GM21529 (cell line): ENCODE data around the gene ARL16.
A peak's percentile ranks its signal among the peaks of the same experiment; 100 is the strongest.

Experiments
- ATAC-seq: cut with Tn5 transposase; IDR thresholded peaks from one replicate; pipeline ENCODE4 v1.9.1; 2021; ENCODE audit not compliant: unreplicated experiment

The ARL16 gene

DNA sequence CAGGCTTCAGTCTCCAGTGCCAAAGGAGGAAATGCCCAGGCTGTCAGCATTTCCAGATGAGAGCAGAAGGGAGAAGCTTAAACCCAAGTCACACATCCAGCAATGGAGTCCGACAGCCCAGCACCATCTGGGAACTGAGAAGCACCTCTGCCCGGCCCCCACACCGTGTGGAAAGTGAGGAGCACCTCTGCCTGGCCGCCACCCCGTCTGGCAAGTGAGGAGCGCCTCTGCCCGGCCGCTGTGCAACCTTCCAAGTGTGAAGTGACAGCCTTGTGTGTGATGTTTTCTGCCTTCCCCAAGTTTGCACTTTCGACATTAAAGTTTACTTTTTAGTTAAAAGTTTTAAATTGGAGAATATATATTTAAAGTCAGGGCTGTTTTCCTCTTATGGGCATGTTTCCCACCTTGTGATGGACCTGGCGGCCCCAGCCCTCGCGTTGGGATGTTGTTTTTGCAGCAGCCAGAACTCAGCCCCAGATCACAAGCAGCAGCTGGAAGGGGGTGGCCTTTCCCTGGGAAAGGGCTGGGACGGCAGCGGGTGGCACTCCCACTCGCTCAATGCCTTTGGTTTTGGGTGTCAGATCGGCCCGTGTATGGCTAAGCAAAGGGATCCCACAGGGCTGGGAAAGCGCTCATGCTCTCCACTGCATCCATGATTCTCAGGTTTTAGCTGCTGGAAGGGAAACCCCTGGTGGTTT, 9.9 kb downstream of the ARL16 start:
- no peak for ATAC-seq

DNA sequence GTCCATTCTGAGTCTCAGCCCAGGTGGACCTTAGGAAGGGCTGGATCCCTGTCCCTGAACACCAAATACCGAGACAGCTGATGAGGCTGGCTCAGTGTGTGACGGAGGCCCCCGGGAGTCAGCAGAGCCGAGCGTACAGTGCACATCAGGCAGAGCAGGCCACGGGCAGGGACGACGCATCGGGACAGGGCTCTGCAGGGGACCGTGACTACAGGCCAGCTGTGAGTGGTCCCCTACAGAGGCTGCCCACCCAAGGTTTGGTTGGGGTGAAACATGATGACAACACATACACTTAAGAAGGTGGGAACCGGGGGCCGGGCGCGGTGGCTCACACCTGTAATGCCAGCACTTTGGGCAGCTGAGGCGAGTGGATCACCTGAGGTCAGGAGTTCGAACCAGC, 10.6 kb downstream of the ARL16 start:
- no peak for ATAC-seq

DNA sequence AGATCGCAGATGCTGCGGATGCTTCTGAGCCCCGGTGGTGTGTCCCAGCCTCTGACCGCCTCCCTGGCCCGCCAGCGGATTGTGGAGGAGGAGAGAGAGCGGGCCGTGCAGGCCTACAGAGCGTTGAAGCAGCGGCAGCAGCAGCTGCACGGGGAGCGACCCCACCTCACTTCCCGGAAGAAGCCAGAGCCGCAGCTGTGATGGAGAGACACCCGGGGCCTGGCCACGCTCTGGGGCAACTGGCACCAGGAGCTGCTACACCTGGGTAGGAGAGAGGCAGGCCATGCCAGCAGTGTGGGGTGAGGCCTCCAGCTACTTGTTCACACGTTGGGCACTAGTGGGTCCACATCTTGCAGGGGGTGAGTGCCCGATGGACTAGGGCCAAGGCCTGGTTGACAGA, 11.1 kb downstream of the ARL16 start:
- no peak for ATAC-seq

DNA sequence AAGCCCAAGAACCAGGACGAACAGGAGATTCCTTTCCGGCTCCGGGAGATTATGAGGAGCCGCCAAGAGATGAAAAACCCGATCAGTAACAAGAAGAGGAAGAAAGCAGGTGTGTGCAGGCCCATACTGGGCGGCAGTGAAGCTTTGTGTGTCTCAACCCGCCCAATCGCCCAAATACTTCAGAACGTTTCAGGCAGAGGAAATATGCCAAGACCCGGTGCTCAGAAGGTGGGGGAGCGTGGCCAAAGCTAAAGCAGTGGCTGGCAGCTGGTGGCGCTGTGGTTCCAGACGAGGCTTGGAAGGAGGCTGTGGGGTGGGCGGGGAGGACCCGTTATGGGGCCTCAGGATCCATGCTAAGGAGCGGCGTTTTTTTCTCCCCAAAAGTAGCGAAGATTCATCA, 15.8 kb downstream of the ARL16 start:
- no peak for ATAC-seq

DNA sequence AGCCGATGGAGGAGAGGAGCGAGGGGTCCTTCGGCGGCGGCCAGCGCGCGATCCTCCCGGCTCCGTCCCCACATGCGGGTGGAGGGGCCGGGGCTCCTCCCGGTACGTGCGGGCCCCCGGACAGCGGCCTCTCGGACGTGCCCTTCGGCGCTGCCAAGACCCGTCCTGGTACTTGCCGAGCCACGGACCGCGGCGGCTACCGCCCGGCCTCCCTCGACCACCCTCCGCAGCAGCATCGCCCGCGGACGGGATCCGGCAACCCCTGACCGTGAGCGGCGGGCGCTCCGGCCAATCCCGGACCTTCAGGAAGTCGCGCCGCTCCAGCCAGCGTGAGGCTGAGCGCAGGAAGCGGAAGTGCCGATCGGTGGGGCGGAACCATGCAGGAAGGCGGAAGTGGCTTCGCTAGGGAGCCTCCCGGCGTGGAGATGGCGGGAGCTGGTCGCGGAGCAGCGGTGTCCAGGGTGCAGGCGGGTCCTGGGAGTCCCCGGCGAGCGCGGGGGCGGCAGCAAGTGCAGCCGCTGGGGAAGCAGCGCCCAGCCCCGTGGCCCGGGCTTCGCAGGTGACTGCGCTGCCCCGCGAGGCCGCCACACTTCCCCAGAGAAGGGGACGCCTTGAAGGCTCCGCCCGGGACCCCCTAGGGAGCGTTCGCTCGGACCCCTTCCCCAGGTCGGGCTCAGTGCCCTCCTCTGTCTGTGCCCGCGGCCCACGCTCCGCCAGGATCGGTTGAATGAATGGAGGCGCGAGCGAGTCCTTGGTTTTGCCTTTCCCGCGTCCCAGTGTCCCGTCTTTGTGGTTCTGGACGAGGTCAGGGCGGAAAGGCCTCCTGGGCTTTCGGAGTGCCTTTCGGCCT, 17.0 kb downstream of the ARL16 start, which contains the start of the genes CCDC137 and OXLD1:
Gene CCDC137, plus strand, starts transcription at position 396 of the 850 bp plus-strand sequence. Its CDS starts 30 bp downstream, at position 426.
Gene OXLD1, minus strand, starts transcription at position 264 of the 850 bp plus-strand sequence. Its CDS starts 28 bp downstream, at position 236.
- ATAC-seq = peak; percentile 88

DNA sequence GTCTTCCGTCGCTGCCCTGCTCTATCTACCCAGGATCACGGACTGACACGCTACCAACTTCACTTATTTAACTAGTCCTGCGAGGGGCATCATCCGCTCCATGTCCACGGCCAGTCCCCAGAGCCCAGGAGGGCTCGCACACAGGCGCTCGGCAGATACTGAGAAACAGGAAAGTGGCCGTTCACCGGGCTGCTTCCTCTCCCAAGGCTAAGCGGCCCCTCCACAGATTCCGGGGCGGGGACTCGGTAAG, 17.6 kb downstream of the ARL16 start:
- no peak for ATAC-seq

DNA sequence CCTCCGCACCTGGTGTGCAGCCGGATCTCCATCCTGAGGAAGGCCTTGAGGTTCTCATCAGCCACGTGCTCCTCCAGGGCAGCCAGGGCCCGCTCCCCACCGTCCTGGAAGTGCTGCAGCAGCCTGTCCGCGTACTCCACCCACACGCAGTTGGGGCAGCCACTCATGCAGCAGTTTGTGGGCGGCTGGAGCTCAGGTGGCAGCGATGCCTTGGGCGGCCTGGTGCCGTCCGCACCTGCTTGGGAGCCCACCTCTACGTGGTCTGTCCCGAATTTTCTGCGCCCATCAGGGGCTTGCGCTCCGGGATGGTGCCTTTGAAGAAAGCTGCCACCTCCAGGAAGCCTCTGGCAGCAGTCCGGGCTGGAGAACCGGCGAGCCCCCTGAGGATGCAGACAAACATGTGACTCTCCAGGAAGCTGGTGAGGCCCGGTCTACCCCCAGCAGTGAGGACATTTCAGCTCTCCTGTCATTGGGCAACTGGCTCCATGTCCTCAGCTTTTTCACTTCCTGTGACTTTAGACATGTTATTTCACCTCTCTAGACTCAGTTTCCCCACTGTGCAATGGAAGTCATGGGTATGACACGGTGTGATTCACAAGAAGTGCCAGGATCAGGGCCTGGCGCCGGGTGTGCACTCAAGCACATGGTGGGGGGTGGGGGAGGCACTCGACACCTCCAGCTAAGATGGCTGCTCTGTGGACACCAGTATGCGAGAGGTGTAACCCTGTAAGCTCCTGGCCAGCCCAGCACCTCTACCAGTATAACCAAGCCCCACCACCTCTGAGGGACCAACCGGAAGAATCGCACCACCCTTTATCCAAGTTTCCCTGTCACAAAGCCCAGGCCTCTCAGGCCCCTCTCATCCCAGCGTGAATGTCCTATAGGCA, 18.1 kb downstream of the ARL16 start:
- ATAC-seq = peak; percentile 14

DNA sequence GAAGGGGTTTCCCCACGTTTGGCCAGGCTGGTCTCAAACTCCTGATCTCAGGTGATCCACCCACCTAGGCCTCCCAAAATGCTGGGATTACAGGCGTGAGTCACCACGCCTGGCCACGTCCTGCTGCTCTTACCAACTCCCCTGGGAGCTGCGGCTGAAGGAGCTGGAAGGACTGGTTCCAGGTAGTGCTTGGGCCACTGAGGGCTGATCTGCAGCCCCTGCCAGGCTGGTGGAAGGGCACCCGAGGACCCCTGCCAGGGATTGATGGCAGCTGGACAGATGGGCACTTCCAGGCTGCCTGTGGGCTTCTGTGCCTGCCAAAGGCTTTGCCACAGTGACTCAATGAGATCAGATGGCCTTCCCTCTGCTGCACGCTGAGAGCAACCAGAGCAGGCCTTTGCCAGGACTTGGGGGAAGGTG, 19.5 kb downstream of the ARL16 start:
- ATAC-seq = no peak

DNA sequence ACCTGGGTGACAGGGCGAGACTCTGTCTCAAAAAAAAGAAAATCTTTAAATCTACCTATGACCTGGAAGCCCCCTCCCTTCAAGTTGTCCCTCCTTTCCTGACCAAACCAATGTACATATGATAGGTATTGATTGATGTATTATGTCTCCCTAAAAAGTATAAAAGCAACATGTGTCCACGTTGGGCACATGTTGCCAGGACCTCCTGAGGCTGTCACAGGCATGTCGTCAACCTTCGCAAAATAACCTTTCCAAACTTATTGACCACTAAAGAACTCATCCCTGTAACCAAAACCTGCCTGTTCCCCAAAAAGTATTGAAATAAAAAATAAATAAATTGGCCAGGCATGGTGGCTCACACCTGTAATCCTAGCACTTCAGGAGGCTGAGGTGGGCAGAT, 21.6 kb downstream of the ARL16 start:
- no peak for ATAC-seq

DNA sequence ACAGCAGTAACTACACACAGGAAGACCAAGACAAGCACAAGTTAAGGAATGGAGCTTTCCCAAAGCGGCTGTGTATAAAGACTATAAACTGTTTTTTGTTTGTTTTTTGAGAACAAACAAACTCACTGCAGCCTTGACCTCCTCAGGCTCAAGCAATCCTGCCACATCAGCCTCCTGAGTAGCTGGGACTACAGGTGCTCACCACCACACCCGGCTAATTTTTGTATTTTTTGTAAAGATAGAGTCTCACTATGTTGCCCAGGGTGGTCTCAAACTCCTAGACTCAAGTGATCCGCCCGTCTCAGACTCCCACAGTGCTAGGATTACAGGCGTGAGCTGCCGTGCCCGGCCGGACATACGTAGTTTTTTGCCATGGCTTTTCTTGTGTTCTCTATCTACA, 23.2 kb downstream of the ARL16 start:
- ATAC-seq = no peak

DNA sequence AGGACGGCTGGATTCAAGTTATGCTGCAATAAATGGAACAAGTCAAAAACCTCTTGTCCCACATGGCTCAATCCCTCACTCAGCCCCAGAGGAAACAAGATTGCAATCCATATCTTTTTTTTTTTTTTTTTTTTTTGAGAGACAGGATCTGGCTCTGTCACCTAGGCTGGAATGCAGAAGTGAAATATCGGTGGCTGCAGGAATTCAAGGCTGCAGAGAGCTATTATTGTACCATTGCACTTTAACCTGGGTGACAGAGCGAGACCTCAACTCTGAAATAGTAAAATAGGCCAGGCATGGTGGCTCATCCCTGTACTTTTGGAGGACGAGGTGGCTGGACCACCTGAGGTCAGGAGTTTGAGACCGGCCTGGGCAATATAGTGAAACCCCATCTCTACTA, 24.6 kb downstream of the ARL16 start:
- ATAC-seq = no peak

DNA sequence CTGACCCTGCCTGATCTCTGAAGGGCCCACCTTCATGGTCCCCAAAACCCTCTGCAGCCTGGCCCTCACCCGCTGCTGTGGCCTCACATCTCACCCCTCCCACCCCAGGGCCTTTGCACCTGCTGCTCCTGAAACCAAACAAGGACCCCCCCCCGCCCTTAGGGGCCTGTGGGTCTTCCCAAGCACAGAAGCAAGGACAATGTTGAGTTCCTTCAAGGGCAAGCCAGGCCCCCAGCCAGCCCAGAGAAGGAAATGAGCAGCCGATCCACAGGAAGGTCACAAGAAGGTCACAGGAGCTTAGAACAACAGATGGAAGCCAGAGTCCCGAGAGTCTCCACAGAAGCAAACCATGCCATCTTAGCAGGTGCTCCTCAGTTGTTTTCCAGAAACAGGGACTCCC, 26.8 kb downstream of the ARL16 start:
- no peak for ATAC-seq

DNA sequence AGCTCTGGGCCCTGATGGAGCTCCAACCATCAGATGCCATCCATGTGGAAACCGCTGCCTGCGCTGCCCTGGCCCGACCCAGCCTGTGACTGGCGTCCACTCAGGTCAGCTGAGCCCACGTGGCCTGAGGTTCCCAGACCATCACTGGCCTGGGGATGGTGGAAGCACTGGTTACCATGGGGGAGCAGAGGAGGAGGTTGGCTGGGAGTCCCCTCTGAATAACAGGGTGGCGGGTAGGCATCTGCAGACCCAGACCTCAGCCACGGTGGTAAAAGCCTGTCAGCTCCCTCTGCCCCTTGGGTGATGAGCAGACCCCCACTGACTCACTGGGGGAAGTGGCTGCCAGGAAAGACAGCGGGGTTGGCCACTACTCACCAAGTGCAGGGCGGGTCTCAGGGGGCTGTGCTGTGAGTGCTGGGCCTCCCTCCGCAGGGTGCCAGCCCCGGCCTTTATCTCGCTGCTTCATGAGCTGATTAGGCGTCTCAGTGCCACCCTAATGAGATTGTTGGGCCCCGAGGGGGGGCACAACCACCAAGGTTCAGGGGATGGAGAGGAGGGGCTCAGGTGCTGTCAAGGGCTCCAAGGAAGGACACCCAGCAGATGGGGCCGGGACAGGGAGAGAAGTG, 27.4 kb downstream of the ARL16 start, which contains the start of gene PDE6G:
Gene PDE6G, minus strand, starts transcription at position 425 of the 626 bp plus-strand sequence. CDS start 3,237 bp downstream, outside the sequence.
- ATAC-seq = no peak

DNA sequence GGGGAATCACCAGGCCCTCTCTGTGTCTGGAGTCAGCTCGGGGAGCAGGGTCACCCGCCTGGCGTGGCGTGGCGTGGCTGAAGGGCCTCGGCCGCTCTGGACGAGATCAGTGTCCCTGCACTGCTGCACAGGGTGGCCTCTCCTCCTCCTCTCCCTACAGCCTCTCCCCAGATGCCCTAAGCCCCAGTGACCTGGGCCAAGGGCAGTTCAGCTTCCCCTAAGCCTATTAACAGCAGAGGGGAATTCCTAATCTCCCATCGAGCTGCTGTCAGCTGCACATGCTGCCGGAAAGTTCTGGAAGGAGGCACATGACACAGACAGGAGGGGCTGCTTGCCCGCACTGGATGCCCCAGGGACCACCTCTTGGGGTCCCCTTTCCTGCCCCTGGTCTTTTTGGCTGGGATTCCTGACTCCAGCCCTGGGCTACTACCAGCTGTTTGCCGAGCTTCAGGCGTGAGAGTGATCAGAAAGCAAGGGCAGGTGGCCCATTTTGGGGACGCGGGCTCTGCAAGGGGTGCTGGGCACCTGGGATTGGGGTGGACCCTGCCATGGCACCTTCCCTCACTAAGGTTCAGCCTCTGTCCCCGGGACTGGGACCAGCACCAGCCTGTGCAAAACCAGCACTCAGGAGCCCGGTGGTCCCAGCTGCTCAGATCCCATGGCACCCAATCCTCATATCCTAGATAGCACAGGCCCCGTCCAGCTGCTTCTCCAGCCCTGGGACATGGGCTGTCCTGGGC, 28.0 kb downstream of the ARL16 start:
- no peak for ATAC-seq

DNA sequence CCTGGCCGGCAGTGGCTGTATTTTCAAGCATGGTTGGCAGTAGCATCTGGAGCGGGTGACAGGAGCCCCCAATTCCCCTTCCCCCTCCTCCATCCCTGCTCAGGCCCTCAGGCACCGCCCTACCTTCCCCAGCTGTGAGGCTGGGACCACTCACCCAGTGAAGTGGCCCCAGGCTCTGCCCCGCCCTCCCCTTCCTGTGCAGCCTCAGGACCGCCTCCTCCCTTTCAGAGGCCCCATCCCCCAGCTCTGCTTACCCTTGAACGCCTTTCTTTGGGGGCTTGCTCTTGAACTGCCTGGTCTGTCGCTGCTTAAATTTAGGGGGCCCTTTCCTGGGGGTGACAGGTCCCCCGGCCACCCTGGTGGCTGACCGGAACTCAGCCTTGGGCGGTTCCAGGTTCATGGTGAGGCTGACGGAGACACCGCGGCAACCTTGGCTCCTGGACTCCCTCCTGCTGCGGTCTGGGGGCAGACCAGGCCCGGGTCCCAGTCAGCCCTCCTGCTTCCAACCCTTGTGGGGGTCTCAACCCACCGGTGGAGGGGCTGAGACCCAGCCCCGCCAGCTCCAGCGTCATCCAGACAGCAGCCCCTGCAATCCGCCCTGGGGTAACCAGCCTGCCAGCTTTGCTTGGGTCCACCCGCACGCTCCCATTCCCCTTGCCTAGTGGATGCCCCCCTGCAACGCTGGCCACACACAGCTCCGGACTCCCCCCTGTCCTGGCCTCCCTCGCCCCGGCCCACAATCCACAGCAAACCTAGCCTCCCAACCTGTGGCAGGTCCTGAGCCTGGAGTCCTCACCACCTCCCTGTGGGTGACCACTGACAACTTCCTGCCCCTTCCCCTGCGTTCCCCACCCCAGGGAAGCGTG, 30.5 kb downstream of the ARL16 start:
- no peak for ATAC-seq

DNA sequence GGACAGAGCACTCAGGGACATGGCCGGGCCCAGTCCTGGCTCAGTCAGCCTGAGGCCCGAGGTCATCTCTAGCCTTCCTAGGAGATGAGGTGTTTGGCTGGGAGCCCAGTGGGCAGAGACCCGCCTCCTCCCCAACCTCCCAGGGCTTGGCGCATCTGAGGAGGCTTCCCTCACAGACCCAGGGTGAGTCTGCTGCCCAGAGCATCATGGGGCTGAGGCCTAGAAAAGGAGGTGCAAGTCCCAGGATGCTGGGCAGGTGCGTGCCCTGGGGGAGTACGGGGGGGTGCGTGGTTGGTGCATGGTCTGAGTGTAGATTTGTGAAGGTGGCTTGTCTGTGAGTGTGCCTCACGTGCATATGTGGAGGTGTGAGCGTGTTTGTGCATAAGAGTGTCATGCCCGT, 31.9 kb downstream of the ARL16 start:
- no peak for ATAC-seq

DNA sequence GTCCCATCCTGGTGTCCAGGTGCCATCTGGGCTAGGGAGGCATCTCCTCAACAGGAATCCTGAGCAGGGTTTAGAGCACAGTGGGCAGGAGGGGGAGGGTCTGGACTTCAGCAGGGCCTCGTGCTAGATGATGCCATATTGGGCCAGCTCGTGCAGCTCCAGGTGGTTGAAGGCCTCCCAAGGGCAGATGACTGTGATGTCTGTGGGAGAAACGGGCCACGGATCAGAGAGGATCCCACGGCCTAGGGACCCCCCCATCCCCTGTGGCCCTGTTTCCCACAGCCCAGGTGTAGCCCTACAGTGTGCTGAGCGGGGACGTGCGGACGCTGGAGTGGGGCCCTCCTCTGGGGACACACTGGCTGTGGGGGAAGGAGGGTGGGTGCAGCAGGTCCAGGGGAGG, 32.6 kb downstream of the ARL16 start:
- ATAC-seq = no peak

DNA sequence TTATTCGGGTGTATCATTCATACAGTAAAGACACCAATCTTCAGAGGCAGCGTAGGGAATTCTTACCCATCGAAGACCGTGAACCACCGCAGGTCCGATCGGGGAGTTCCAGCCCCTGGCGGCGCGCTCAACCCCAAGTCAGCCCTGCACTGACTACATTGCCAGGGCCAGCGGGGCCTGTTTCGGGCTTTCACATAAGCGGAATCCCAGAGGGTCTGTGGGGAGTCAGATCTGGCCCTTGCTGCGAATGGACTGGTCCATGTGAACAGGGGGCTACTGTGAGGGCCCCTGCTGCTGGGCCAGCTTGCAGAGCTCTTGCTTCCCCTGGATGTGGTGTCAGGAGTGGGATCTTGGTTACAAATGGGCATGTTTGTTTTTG, 34.9 kb downstream of the ARL16 start:
- ATAC-seq = no peak

DNA sequence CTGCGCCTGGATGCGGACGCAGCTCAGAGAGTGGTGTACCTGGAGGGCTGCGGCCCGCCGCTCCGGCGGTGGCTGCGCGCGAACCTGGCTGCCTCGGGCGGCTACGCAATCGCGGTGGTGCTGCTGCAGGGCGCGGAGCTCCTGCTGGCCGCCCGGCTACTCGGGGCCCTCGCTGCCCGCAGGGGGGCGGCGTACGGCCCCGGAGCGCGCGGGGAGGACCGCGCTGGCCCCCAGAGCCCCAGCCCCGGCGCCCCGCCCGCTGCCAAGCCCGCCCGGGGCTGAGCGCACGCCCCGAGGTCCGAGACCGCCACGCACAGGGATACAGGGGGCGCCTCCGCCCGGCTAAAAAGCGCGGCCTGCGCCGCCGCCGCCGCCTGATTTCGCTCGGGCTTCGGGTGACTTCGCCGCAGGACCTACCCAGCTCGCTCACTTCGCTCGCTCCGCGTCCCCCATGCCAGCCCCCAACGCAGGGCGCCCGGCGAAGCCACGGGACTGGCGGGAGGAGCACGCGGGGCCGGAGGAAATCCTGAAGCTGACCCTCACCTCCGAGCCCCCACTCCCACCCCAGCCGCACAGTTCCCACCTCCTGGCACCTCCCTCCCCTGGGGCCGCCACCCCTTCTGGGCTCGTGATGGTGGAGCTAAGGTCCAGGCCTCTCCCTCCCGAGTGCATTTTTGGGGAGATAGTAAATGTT, 35.4 kb downstream of the ARL16 start:
- no peak for ATAC-seq
